Measurements from ENCODE around the gene BRWD1.

BRWD1 gene

GRCh38 chr21:39311164-39311563, 2.3 kb downstream of the BRWD1 start:
- no peak for TF ChIP-seq CTCF (IDR thresholded peaks at IDR 0.05)

- no peak for TF ChIP-seq CTCF (IDR thresholded peaks at IDR 0.05)
These were observed 6.0 kb downstream of the BRWD1 start for GRCh38 chr21:39307466-39307865.

GRCh38 chr21:39300587-39300986, 12.8 kb downstream of the BRWD1 start:
- no peak for TF ChIP-seq CTCF (IDR thresholded peaks at IDR 0.05)

- TF ChIP-seq CTCF (IDR thresholded peaks at IDR 0.05) = no peak
These were observed 16.5 kb downstream of the BRWD1 start for GRCh38 chr21:39296891-39297290.

- no peak for TF ChIP-seq CTCF (IDR thresholded peaks at IDR 0.05)
These were observed 24.4 kb downstream of the BRWD1 start for GRCh38 chr21:39288987-39289386.

GRCh38 chr21:39282911-39283310, 30.5 kb downstream of the BRWD1 start:
- no peak for TF ChIP-seq CTCF (IDR thresholded peaks at IDR 0.05)

GRCh38 chr21:39281853-39282252, 31.6 kb downstream of the BRWD1 start:
- TF ChIP-seq CTCF (IDR thresholded peaks at IDR 0.05) = no peak

- TF ChIP-seq CTCF (IDR thresholded peaks at IDR 0.05) = no peak
These were observed 32.2 kb downstream of the BRWD1 start for GRCh38 chr21:39281207-39281606.

All from LNCAP (cell line).